Fibroblast of mammary gland (primary cell): ENCODE measurements around the gene ARL6IP4.

Experiments
- DNase-seq: peaks from one replicate; pipeline ENCODE4 v3.0.0-alpha.2; 2010; ENCODE audit warnings: low read depth
- H3K4me3 ChIP-seq: 2 replicates; pipeline ENCODE4 v1.5.1; 2011; ENCODE audit warnings: low read depth, mild to moderate bottlenecking, low read length, moderate library complexity; ENCODE audit not compliant: control insufficient read depth
- TF ChIP-seq, protein P1 (sequence below): conservative IDR thresholded peaks from 2 replicates; pipeline ENCODE4 v1.5.1; 2011; ENCODE audit warnings: low read depth, low read length, inconsistent platforms; ENCODE audit not compliant: control insufficient read depth, insufficient read depth

Gene ARL6IP4

GRCh38 chr12:123024819-123025391 lies 44.4 kb downstream of the ARL6IP4 start:
- TF ChIP-seq, protein P1, sequence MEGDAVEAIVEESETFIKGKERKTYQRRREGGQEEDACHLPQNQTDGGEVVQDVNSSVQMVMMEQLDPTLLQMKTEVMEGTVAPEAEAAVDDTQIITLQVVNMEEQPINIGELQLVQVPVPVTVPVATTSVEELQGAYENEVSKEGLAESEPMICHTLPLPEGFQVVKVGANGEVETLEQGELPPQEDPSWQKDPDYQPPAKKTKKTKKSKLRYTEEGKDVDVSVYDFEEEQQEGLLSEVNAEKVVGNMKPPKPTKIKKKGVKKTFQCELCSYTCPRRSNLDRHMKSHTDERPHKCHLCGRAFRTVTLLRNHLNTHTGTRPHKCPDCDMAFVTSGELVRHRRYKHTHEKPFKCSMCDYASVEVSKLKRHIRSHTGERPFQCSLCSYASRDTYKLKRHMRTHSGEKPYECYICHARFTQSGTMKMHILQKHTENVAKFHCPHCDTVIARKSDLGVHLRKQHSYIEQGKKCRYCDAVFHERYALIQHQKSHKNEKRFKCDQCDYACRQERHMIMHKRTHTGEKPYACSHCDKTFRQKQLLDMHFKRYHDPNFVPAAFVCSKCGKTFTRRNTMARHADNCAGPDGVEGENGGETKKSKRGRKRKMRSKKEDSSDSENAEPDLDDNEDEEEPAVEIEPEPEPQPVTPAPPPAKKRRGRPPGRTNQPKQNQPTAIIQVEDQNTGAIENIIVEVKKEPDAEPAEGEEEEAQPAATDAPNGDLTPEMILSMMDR: no peak
- no peak overlapping the region for H3K4me3 ChIP-seq

DNA sequence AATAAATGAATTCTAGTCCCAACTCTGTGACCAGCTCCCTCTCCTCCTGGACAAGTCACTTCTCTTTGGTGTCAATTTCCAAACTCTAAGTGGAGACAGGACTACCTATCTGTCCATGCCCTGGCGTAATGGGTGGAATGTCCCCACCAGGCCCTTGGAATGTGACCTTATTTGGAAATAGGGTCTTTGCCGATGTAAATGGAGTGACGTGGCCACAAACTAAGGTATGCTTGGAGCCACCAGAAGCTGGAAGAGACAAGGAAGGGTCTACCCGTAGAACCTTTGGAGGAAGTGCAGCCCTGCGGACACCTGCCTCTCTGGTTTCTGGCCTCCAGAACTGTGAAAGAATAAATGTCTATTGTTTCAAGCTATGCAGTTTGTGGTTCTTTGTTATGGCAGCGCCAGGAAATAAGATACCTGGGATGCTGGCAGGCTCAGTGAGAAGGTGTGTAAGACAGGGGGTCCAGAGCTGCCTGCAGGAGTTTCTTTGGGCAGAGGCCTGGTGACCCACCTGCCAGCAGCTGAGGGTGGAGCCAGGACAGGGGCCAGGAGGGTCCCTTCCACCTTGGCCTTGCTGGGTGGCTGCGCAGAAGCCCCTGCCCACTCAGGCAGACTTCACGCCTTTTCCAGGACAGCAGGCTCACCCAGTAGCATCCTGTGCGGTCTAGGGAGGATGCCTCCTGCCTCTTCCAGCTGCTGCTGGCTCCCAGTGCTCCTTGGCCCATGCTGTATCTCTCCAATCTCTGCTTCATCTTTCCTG lies 45.8 kb downstream of the ARL6IP4 start:
- DNase-seq: no peak
- TF ChIP-seq, protein P1: no peak
- no peak overlapping the region for H3K4me3 ChIP-seq

More at GRCh38 chr12:123024819-123025391, 44.4 kb downstream of the ARL6IP4 start:
- peak; percentile 58 for DNase-seq

DNA sequence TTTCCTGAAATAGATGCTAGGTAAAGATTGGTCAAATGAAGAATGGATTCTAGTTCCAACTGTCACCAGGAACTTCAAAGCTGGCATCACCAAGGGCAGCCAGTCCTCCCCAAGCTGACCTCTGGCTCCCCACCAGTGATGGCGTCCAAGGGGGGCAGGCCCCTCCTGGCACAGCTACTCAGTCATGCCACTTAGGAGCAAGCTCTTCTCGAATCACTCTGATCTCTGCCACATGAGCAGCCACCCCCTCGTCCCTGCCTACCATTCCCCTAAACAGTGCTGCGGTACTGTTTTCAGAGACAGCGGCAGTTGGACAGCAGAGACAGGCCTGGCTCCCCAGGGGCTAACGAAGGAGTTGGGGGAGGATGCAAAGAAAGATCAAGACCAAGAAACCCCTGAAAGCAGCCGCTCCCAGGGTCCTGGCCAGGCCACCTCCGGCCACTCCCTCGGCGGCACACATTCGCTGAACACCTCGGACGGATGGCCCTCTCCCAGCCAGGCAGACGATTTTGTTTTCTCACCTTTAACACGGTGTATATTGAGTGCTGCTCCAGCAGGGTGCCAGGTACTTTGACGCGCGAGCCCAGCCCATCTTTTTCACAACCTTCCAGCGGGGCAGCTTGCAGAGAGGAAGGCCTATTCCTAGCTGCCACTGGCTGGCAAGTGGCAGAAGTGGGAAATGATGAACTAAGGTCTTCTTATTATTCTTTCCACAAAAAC lies 47.4 kb downstream of the ARL6IP4 start:
- no peak overlapping the region for H3K4me3 ChIP-seq
- TF ChIP-seq, protein P1: no peak
- no peak for DNase-seq

DNA sequence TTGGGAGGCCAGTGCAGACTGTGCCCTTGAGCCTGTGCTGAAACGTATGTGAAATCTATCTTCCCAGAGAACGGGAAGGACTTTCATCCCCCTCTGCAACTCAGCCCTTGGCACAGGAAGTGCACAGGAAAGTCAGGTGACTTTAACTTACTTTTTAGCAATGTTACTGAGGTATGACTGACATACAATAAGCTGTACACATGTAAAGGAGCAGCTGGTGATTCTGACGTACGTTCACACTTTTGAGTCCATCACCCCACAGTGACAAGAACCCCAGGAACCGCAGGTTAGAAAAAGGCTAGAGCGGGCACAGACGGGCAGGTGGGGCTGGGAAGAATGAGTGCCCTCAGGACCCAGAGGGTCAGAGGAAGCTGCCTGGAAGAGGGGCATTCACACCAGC lies 48.0 kb downstream of the ARL6IP4 start:
- DNase-seq: no peak
- TF ChIP-seq, protein P1: no peak
- H3K4me3 ChIP-seq: no peak overlapping the region

DNA sequence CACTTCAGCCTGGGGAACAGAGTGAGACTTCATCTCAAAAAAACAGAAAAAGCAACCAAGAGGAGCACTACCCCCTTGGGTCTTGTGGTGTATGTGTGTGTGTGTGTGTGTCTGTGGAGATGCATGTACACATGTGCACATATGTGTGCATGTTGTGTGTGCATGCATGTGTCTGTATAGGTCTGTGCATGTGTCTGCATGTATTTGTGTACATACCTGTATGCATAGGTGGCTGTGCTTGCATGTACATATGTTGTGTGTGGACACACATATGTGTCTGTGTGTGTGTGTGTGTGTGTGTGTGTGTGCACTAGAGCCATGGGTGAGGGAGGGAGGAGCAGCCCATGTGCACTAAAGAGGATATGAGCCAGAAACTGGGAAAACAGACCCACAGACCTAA lies 49.1 kb downstream of the ARL6IP4 start:
- TF ChIP-seq, protein P1: no peak
- no peak overlapping the region for H3K4me3 ChIP-seq
- DNase-seq: no peak

GRCh38 chr12:123030686-123031085 lies 50.2 kb downstream of the ARL6IP4 start:
- H3K4me3 ChIP-seq: no peak overlapping the region
- TF ChIP-seq, protein P1: no peak
- peak; percentile 29 for DNase-seq
